ENCODE data around the gene NOSTRIN.

NOSTRIN gene

DNA sequence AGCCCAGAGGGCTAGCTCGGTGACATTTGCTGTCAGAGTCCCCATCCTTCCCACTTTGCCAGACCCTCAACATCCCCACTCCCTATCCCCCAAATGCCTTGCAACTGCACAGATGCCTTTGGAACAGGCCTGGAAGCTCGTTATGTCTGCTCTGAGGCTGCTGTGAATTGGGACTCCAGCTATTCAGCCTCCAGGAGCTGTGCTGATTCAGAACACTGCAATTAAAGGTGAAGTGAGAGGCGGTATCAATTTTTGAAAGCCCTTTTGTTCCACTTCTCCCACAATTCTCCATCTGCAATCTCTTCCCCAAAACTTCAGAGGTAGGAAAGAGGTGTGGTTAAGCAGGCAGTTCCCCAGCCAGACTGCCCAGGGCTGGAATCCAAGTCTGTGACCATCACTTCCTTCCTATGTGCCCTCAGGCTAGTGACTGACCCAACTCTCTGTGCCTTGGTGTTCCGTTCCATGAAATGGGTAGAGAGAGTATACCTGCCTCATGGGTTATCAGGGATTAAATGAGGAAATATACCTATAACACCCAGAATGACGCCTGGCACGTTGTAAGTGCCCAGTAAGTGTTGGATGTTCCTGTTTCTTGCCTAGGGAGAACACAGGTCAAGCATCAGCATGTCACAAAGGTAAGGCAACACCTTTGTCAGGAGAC is 17.5 kb downstream of the NOSTRIN start:
- Histone ChIP-seq H3K9me3 (ENCODE audit: control insufficient read depth, low read length) (no peaks in the 10 kb centered on the region), H3K27me3 (ENCODE audit: control insufficient read depth, insufficient read depth, low read length) (no peaks in the 10 kb centered on the region), H3K9ac (no peak overlapping the region), H3K79me2 (no peaks in the 10 kb centered on the region), H2AFZ (no peak overlapping the region), H3K36me3 (ENCODE audit: control insufficient read depth, insufficient read depth, low read length) (no peaks in the 10 kb centered on the region), H3K4me1 (peaks cover 15% of the 10 kb centered on the region), H3K4me3 (ENCODE audit: low read depth, low read length) (no peak overlapping the region), H3K27ac (no peak overlapping the region), H3K4me2 (ENCODE audit: low read length) (no peak overlapping the region)
- TF ChIP-seq, protein P1, sequence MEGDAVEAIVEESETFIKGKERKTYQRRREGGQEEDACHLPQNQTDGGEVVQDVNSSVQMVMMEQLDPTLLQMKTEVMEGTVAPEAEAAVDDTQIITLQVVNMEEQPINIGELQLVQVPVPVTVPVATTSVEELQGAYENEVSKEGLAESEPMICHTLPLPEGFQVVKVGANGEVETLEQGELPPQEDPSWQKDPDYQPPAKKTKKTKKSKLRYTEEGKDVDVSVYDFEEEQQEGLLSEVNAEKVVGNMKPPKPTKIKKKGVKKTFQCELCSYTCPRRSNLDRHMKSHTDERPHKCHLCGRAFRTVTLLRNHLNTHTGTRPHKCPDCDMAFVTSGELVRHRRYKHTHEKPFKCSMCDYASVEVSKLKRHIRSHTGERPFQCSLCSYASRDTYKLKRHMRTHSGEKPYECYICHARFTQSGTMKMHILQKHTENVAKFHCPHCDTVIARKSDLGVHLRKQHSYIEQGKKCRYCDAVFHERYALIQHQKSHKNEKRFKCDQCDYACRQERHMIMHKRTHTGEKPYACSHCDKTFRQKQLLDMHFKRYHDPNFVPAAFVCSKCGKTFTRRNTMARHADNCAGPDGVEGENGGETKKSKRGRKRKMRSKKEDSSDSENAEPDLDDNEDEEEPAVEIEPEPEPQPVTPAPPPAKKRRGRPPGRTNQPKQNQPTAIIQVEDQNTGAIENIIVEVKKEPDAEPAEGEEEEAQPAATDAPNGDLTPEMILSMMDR (IDR thresholded peaks at IDR 0.05) = no peak

- Histone ChIP-seq H3K36me3 (ENCODE audit: control insufficient read depth, insufficient read depth, low read length) (no peaks in the 10 kb centered on the region), H3K27me3 (ENCODE audit: control insufficient read depth, insufficient read depth, low read length) (no peaks in the 10 kb centered on the region), H3K9ac (no peak overlapping the region), H3K4me2 (ENCODE audit: low read length) (no peak overlapping the region), H3K9me3 (ENCODE audit: control insufficient read depth, low read length) (no peaks in the 10 kb centered on the region), H3K27ac (no peak overlapping the region), H3K4me3 (ENCODE audit: low read depth, low read length) (no peak overlapping the region), H2AFZ (no peak overlapping the region), H3K79me2 (no peaks in the 10 kb centered on the region), H3K4me1 (peaks cover 17% of the 10 kb centered on the region)
- TF ChIP-seq, protein P1 (IDR thresholded peaks at IDR 0.05) = no peak
Observed at GRCh38 chr2:168821577-168821976, 19.1 kb downstream of the NOSTRIN start.

DNA sequence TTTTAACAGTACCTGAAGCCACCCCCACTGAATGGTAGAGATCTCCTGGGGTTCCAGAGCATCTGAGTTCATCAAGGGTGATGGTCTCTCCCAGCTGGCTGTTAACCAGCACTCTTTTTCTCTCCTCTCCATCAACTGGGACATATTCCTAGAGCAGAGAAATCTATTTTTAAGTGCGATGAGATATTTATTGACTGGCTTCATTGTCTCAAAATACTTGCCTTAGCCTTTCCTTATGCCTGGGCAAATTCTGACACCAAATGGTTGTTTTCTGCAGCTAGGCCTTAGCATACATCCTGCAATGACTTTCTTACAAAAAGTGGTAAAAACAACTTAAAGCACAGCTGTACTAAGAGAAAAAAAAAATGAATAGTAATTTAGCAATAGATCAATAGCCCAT is 19.6 kb downstream of the NOSTRIN start:
- Histone ChIP-seq H3K4me3 (ENCODE audit: low read depth, low read length) (no peak overlapping the region), H3K79me2 (no peaks in the 10 kb centered on the region), H3K27ac (no peak overlapping the region), H3K4me1 (peaks cover 18% of the 10 kb centered on the region), H3K27me3 (ENCODE audit: control insufficient read depth, insufficient read depth, low read length) (no peaks in the 10 kb centered on the region), H3K4me2 (ENCODE audit: low read length) (no peak overlapping the region), H3K9me3 (ENCODE audit: control insufficient read depth, low read length) (no peaks in the 10 kb centered on the region), H3K9ac (no peak overlapping the region), H3K36me3 (ENCODE audit: control insufficient read depth, insufficient read depth, low read length) (no peaks in the 10 kb centered on the region), H2AFZ (no peak overlapping the region)
- TF ChIP-seq, protein P1 (IDR thresholded peaks at IDR 0.05) = no peak

GRCh38 chr2:168825126-168825525 is 22.7 kb downstream of the NOSTRIN start:
- Histone ChIP-seq H3K9ac (no peak overlapping the region), H3K36me3 (ENCODE audit: control insufficient read depth, insufficient read depth, low read length) (no peaks in the 10 kb centered on the region), H3K9me3 (ENCODE audit: control insufficient read depth, low read length) (no peaks in the 10 kb centered on the region), H3K4me3 (ENCODE audit: low read depth, low read length) (no peak overlapping the region), H3K4me1 (peaks cover 18% of the 10 kb centered on the region), H3K4me2 (ENCODE audit: low read length) (no peak overlapping the region), H3K79me2 (no peaks in the 10 kb centered on the region), H3K27ac (peak overlapping the region; percentile 30), H2AFZ (peak overlapping the region; percentile 24), H3K27me3 (ENCODE audit: control insufficient read depth, insufficient read depth, low read length) (no peaks in the 10 kb centered on the region)
- TF ChIP-seq, protein P1 (IDR thresholded peaks at IDR 0.05) = no peak

DNA sequence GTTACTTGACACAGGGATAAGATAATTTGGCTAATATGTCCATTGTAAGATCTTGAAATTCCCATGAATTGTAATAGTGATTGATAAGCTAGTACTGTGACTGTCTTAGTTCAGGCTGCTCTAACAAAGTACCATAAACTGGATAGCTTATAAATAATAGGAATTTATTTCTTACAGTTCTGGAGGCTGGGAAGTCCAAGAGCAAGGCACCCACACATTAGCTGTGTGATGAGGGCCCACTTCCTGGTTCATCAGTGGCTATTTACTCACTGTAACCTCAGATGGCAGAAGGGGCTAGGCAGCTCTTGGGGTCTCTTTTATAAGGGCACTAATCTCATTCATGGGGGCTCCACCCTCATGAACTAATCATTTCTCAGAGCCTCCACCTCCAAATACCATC is 28.5 kb downstream of the NOSTRIN start:
- Histone ChIP-seq H3K27ac (no peak overlapping the region), H3K9me3 (ENCODE audit: control insufficient read depth, low read length) (no peaks in the 10 kb centered on the region), H3K79me2 (no peaks in the 10 kb centered on the region), H3K36me3 (ENCODE audit: control insufficient read depth, insufficient read depth, low read length) (no peaks in the 10 kb centered on the region), H3K4me3 (ENCODE audit: low read depth, low read length) (no peak overlapping the region), H2AFZ (no peak overlapping the region), H3K4me2 (ENCODE audit: low read length) (no peak overlapping the region), H3K9ac (no peak overlapping the region), H3K27me3 (ENCODE audit: control insufficient read depth, insufficient read depth, low read length) (no peaks in the 10 kb centered on the region), H3K4me1 (peaks cover 6% of the 10 kb centered on the region)
- TF ChIP-seq, protein P1 (IDR thresholded peaks at IDR 0.05) = no peak
